HFFc6 (cell line): Measurements from ENCODE around the gene KBTBD8. TPM values are rescaled to one million over a fixed set of nuclear protein-coding genes. Genes with fewer than 3 reads are reported as not detected.

Experiments used
- DNase-seq: peaks from one replicate; pipeline ENCODE4 v3.0.0-alpha.2; 2018
- H3K27ac Mint-ChIP-seq: 2 replicates; pipeline ENCODE4 v1.8.0; 2020; ENCODE audit warnings: mild to moderate bottlenecking, mixed read lengths
- H3K27me3 Mint-ChIP-seq: 2 replicates; pipeline ENCODE4 v1.8.0; 2021; ENCODE audit warnings: mild to moderate bottlenecking, moderate library complexity, mixed read lengths; ENCODE audit not compliant: insufficient read depth
- H3K36me3 Mint-ChIP-seq: 2 replicates; pipeline ENCODE4 v1.8.0; 2021; ENCODE audit warnings: low read depth, mixed read lengths
- H3K4me1 Mint-ChIP-seq: 2 replicates; pipeline ENCODE4 v1.8.0; 2020; ENCODE audit warnings: low read depth, mixed read lengths
- H3K4me3 Mint-ChIP-seq: 2 replicates; pipeline ENCODE4 v1.8.0; 2020; ENCODE audit warnings: mild to moderate bottlenecking, moderate library complexity, mixed read lengths
- H3K9me3 Mint-ChIP-seq: 2 replicates; pipeline ENCODE4 v1.8.0; 2020; ENCODE audit warnings: mild to moderate bottlenecking, mixed read lengths
- total RNA-seq, 6 experiments: library from RNA; stranded (reverse); fragmentation: NEBNext Ultra II Directional; extraction: Animal tissue kit (Norgen Biotek cat#: 25700); gene quantifications; 2 replicates in 1 of 6; 3 replicates in 5 of 6; pipeline ENCODE4 v1.2.3, GENCODE V29; 2021
- TF ChIP-seq, protein P1 (sequence below): fragments of 200-600 bp; sonication (generic); IDR thresholded peaks from 2 replicates; pipeline ENCODE4 v1.5.0; 2021; ENCODE audit warnings: antibody characterized with exemption, mild to moderate bottlenecking

Gene KBTBD8
- total RNA-seq, 6 experiments from 2014 or later, result 1.3 to 2.4 (median 1.7) TPM

DNA sequence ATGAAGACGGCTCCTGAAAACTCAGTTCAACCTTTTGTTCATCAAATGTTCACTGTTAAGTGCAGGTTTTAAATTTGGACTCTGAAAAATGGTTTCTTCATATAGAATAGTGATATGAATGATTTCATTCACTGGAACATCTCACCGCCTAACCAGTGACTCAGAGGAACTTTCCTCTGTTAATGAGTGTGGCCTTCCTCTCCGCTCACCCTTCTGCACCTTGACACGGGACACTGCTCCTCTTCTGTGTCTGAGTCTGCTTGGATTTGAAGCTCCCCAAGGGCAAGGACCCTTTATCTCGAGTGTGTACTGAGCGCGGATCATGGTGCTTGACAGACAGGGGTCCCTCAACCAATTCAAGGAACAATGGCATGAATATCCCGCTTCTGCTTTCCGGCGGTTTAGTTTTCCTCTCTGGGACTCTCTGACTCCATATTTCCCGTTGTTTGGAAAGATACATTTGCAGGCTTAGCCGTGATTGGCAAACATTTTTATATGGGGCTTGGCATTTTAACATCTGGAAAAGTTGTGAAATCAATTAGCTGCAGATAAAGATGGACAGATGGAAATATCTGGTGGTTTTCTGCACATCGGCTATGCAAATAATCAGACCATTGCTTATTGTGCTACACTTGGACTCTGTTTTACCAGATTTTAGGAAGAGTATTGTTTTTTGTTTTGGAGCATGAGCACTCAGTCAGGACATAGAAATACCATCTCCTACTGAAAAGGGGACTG lies 20.9 kb downstream of the KBTBD8 start:
- Mint-ChIP-seq H3K27ac (no peak overlapping the region), H3K9me3 (no peaks in the 10 kb centered on the region), H3K27me3 (peaks cover 9% of the 10 kb centered on the region), H3K4me3 (no peak overlapping the region; the same call in 1 of the 2 replicates), H3K36me3 (no peaks in the 10 kb centered on the region), H3K4me1 (peaks cover 12% of the 10 kb centered on the region)
- TF ChIP-seq, protein P1, sequence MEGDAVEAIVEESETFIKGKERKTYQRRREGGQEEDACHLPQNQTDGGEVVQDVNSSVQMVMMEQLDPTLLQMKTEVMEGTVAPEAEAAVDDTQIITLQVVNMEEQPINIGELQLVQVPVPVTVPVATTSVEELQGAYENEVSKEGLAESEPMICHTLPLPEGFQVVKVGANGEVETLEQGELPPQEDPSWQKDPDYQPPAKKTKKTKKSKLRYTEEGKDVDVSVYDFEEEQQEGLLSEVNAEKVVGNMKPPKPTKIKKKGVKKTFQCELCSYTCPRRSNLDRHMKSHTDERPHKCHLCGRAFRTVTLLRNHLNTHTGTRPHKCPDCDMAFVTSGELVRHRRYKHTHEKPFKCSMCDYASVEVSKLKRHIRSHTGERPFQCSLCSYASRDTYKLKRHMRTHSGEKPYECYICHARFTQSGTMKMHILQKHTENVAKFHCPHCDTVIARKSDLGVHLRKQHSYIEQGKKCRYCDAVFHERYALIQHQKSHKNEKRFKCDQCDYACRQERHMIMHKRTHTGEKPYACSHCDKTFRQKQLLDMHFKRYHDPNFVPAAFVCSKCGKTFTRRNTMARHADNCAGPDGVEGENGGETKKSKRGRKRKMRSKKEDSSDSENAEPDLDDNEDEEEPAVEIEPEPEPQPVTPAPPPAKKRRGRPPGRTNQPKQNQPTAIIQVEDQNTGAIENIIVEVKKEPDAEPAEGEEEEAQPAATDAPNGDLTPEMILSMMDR, result no peak
- DNase-seq, result no peak

DNA sequence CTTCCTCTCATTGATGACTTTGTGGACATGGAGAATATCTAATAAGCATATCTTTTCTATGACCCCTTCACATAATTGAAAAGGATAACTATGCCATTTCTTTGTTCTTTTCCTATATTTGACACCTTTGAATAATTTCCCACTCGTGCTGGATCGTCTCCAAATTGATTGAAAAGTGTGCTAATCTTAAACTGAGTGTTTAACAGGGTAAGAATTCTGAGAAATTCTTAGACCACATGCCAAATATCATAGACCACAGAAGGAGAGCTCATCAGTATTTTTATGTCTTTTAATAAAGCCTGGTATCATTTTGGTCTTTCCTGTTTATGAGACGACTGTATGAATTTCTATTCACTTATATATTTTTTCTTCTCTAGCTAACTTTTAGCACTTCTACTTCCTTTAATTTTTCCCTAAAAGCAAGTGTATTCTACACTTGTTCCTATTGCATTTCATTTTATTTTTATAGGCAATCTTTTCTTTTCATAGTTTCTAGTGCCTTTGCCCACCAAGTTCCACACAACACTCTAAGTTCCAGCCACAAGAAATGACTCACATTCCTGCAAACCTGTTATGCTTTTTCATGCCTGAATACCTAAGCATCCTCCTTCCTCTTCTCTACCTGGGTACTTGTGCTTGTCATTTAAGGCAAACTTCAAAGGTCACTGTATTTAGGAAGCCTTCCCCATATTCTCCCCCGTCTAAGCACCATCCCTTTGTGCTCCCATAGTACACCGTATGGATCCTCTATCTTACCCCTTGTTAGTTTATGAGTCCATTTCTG lies 30.1 kb downstream of the KBTBD8 start:
- Mint-ChIP-seq H3K9me3 (no peaks in the 10 kb centered on the region), H3K36me3 (no peaks in the 10 kb centered on the region), H3K4me1 (no peaks in the 10 kb centered on the region), H3K27me3 (no peaks in the 10 kb centered on the region), H3K4me3 (no peak overlapping the region), H3K27ac (no peak overlapping the region)
- TF ChIP-seq, protein P1, result no peak
- no peak for DNase-seq

DNA sequence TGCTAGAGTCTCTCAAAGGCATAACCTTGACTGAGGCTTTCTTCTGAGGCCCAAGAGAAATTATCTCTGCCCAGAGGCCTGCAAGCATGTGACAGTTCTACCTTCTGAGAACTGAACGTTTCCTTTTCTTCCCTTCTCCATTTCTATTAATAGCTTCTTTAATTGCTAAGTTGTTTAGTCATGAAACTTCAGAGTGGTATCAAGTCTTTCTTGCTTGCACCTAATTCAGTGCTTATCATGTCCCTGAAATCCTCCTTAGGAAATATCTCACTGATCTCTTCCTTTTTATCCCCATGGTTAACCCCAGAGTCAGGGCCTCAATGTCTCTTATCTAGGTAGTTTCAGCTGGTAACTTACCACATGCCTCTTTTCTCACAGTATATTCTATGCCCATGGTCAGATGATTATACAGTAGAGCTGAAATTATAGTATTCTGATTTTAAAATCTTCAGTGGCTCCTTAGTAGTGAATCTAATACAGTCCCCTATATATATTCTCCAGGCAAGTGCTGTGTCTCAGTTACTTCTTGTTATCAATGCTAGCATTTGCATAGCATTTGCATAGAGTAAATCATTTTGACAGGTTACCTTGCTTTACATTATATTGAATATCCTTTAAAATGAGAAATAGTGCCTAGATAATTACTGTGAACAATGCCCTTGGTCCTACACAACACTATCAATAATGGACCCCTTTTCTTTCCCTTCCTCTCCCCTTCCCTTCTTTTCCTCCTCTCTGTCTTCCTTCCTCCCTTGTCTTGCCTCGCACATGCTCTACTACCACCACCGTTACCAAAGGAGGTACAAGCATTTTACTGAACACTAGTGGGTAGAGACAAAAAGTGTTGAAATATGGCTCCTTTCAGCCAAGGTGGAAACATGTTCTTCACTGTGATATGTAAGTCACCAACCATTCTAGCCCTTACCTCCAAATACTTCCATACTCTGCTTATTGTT lies 33.0 kb downstream of the KBTBD8 start:
- no peaks in the 10 kb centered on the region for H3K36me3 Mint-ChIP-seq
- no peaks in the 10 kb centered on the region for H3K4me1 Mint-ChIP-seq
- DNase-seq, result no peak
- H3K27ac Mint-ChIP-seq, result no peak overlapping the region
- no peaks in the 10 kb centered on the region for H3K9me3 Mint-ChIP-seq
- H3K4me3 Mint-ChIP-seq, result no peak overlapping the region
- peaks cover 3% of the 10 kb centered on the region; the same call in 1 of the 2 replicates for H3K27me3 Mint-ChIP-seq
- TF ChIP-seq, protein P1, result no peak

DNA sequence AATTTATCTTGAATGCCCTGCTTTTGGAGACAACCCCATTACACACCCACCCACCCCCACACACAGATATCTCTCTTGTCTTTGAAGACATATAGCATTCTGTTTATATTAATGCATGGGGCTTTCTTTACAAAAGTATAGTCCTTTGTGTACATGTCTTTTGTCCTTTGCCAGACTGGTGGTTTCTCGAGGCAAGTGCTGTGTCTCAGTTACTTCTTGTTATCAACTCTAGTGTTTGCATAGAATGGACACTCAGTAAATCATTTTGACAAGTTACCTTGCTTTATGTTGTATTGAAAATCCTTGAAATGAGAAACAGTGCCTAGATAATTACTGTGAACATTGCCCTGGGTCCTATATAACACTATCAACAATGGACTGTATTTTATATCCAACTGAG lies 33.9 kb downstream of the KBTBD8 start:
- DNase-seq, result no peak
- H3K27me3 Mint-ChIP-seq, result peaks cover 3% of the 10 kb centered on the region; the same call in 1 of the 2 replicates
- no peaks in the 10 kb centered on the region for H3K9me3 Mint-ChIP-seq
- no peaks in the 10 kb centered on the region for H3K36me3 Mint-ChIP-seq
- TF ChIP-seq, protein P1, result no peak
- H3K4me3 Mint-ChIP-seq, result no peak overlapping the region
- H3K27ac Mint-ChIP-seq, result no peak overlapping the region
- no peaks in the 10 kb centered on the region for H3K4me1 Mint-ChIP-seq

DNA sequence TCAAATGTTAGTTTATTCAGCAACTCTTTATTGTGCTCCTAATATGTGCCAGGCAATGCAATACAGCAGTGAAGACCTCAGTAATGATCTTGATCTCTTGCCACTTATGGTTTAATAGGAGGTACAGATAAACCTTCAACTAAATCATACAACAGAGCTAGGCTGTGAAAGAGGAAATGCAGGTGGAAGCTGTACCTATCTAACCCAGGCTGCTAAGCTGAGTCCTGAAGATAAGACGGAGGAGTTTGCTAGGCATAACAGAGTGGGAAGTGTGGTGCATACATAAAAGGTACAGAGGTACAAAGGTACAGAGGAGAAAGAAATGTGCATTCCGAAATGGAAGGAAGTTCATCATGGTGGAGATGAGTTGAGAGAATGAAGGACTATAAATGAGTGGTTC lies 35.0 kb downstream of the KBTBD8 start:
- no peaks in the 10 kb centered on the region for H3K4me1 Mint-ChIP-seq
- H3K27ac Mint-ChIP-seq, result no peak overlapping the region
- no peak for DNase-seq
- TF ChIP-seq, protein P1, result no peak
- no peaks in the 10 kb centered on the region for H3K9me3 Mint-ChIP-seq
- H3K4me3 Mint-ChIP-seq, result no peak overlapping the region
- no peaks in the 10 kb centered on the region for H3K36me3 Mint-ChIP-seq
- H3K27me3 Mint-ChIP-seq, result peaks cover 3% of the 10 kb centered on the region; the same call in 1 of the 2 replicates
